Head of caudate nucleus (tissue), 42 donors: ENCODE results near the gene EIF5B.
"Not testable (repeated sequence)": the region's sequence is repeated elsewhere in the genome, so short reads cannot be mapped to it uniquely, and the experiment has no call there.

Experiments used
- DNase-seq, 42 donors: peaks; one replicate each; pipeline versions ENCODE4 v3.0.0 to v3.0.0-alpha.2; 2020 to 2021; ENCODE audit warnings: mixed read lengths in 7 of 42
- intact Hi-C: fragments of 100-400 bp; cut with DNase I; formaldehyde crosslinking; loops from one replicate; pipeline ENCODE4 v1.15.0; 2022

Gene EIF5B

DNA sequence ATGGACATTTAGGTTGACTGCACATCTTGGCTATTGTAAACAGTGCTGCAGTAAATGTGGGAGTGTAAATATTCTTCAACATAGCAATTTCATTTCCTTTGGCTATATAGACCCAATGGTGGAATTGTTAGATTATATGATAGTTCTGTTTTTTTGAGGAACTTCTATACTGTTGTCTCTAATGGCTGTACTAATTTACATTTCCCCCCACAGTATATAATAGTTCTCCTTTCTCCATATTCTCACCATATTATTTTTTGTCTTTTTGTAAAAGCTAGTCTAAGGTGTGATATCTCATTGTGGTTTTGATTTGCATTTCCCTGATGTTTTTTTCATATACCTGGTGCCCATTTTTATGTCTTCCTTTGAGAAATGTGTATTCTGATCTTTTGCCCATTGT, 13.0 kb downstream of the EIF5B start:
- no peak for DNase-seq
- intact Hi-C loops: no loop called here

DNA sequence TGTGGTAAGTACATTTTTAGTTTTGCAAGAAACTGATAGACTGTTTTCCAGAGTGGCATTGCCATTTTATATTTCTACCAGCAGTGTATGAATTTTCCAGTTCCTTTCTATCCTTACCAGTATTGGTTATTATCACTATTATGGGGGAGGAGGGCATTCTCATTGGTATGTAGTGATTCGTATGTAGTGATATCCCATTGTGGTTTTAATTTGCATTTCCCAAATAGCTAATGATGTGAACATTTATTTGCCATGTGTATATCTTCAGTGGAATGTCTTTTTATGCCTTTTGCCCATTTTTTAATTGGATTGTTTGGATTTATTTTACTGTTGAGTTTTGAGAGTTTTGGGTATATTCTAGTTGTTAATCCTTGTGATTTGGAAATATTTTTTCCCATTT, 16.9 kb downstream of the EIF5B start:
- DNase-seq: no peak
- intact Hi-C loops: no loop called here

DNA sequence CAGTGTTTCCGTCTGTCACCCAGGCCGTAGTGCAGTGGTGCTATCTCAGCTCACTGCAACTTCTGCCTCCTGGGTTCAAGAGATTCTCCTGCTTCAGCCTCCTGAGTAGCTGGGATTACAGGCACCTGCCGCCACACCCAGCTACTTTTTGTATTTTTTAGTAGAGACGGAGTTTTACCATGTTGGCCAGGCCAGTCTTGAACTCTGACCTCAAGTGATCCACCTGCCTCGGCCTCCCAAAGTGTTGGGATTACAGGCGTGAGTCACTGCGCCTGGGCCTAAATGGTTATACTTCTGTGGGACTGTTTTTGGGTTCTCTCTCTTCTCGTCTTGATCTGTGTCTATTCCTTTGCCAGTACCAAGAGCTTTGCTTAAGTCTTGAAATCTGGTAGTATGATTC, 17.6 kb downstream of the EIF5B start:
- DNase-seq, intact Hi-C loops: not testable (repeated sequence)

DNA sequence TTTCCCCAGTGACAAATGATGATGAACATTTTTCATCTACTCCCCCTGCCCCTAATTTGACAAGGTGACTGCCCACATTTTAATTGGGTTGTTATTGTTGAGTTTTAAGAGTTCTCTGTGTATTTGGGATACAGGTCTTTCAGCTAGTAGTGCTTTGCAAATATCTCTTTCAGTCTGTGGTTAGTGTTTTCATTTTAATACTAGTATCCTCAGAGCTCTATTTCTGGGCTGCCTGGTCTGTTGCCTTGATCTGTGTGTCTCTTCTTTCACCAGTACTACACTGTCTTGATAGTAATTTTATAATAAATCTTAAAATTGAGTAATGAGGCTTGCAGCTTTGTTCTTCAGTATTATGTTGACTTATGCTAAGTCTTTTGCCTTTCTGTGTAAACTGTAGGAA, 19.7 kb downstream of the EIF5B start:
- no peak for DNase-seq
- intact Hi-C loops: no loop called here

- peak in 16 of 42 donors; percentile 4 to 63 (median 20) for DNase-seq
- intact Hi-C loops: no loop called here
Observed at GRCh38 chr2:99365661-99366060, 28.5 kb downstream of the EIF5B start.

DNA sequence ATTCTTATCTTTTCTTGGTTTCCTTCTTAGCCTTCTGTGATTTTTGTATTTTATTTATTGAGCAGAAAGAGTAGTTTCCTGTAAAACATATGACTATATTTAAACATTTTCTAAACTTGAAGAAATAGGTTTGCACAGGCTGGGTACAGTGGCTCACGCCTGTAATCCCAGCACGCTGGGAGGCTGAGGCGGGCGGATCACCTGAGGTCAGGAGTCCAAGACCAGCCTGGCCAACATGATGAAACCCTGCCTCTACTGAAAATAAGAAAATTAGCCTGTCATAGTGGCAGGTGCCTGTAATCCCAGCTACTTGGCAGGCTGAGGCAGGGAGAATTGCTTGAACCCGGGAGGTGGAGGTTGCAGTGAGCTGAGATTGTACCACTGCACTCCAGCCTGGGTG, 31.7 kb downstream of the EIF5B start:
- intact Hi-C loops, DNase-seq: not testable (repeated sequence)

DNA sequence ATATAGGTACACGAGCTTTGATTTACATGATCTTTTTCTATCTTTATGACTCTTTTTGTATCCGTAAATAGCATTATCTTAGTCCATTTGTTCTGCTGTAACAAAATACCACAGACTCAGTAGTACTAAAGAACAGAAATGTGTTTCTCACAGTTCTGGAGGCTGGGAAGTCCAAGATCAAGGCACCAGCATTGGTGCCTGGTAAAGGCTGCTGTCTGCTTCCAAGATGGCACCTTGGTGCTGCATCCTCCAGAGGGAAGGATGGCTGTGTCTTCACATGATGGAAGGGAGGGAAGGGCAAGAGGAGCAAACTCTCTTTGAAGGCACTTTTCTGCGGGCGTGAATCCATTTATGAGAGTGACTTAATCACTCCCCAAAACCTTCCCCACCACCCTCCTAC, 36.0 kb downstream of the EIF5B start:
- no peak for DNase-seq
- intact Hi-C loops: no loop called here

- DNase-seq: no peak
- intact Hi-C loops: no loop called here
Observed at GRCh38 chr2:99374747-99375146, 37.6 kb downstream of the EIF5B start.

- DNase-seq: no peak
- intact Hi-C loops: no loop called here
Observed at GRCh38 chr2:99376254-99376864, 39.2 kb downstream of the EIF5B start.

- no peak for DNase-seq
- intact Hi-C loops: no loop called here
Observed at GRCh38 chr2:99377879-99378278, 40.7 kb downstream of the EIF5B start.

GRCh38 chr2:99380376-99381010, 43.3 kb downstream of the EIF5B start:
- intact Hi-C loops: no loop called here
- no peak for DNase-seq

- intact Hi-C loops: no loop called here
- no peak for DNase-seq
Observed at GRCh38 chr2:99382143-99382542, 45.0 kb downstream of the EIF5B start.

DNA sequence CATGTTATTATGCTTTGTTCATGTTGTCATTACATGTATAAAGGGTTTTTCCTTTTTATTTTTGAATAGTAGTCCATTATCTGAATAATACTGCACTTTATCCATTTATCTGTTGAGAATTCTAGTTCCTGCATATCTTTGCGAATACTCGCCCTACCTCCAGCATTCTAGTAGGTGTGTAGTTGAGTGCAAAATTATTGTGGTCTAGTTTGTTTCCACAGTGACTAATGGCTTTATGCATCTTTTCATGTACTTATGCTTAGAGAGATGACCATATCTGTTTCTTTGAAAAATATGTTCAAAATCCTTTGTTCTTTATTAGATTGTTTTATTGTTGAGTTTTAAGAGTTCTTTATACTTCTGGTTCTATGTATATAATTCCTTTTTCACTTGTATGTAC, 48.8 kb downstream of the EIF5B start:
- DNase-seq: no peak
- intact Hi-C loops: no loop called here

DNA sequence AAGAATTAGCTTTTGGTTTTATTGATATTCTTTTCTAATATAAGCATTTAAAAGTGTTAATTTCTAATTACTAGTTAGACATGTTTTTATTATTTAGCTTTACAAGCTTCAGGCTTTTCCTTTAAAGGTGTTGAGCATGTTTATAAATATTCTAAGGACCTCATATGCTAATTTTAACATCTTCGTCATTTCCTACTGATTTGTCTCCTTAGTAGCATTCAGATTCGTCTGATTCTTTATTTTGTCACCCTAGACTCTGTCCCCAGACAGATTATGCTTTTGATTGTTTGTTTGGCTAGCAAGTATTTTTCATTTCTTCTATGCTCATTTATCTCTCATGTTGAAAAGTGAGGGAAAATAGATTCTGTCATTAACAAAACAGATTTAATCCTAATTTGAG, 51.7 kb downstream of the EIF5B start:
- intact Hi-C loops: no loop called here
- no peak for DNase-seq

DNA sequence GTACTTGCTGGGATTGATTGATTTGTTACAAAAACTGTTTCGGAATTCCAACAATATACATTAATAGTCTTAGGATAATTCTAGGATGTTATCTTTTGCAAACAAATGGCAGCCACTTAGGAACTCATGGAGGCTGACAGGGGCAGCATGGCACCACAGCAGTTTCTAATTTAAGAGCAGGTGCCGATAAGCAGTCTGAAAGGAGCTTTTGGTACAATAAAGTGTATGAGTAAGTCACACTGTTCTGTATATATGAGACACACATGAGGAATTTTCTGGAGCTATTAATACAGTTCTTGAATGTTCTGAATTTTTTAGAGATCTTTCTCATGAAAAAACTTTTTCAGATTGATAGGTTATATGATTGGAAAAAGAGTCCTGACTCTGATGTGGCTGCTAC, 52.2 kb downstream of the EIF5B start:
- intact Hi-C loops: no loop called here
- DNase-seq: no peak

DNA sequence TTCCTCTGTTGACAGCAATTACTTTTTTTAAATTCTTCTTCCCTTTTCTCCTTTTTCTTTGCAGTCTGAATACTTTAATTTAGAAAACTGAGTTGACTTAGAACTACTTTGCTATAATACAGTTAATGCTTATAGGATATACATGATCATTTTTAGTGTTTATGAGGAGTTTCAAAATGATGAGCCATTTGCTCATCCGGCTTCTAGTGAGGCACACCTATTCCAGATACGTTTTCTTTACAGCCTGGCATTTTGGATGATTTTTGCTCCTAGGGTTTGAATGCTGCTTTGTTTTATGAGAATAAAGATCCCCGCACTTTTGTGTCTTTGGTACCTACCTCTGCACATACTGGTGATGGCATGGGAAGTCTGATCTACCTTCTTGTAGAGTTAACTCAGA, 52.8 kb downstream of the EIF5B start:
- intact Hi-C loops: no loop called here
- DNase-seq: no peak

- intact Hi-C loops: no loop called here
- no peak for DNase-seq
Observed at GRCh38 chr2:99395589-99396130, 58.5 kb downstream of the EIF5B start.

- intact Hi-C loops: no loop called here
- peak in 38 of 42 donors; percentile 16 to 78 (median 54) for DNase-seq
Observed at GRCh38 chr2:99397266-99397920, 60.2 kb downstream of the EIF5B start.

- DNase-seq: no peak
- intact Hi-C loops: no loop called here
Observed at GRCh38 chr2:99398303-99398702, 61.1 kb downstream of the EIF5B start.

- intact Hi-C loops: no loop called here
- peak in 4 of 42 donors; percentile 11 to 28 (median 15) for DNase-seq
Observed at GRCh38 chr2:99399063-99399462, 61.9 kb downstream of the EIF5B start.

DNA sequence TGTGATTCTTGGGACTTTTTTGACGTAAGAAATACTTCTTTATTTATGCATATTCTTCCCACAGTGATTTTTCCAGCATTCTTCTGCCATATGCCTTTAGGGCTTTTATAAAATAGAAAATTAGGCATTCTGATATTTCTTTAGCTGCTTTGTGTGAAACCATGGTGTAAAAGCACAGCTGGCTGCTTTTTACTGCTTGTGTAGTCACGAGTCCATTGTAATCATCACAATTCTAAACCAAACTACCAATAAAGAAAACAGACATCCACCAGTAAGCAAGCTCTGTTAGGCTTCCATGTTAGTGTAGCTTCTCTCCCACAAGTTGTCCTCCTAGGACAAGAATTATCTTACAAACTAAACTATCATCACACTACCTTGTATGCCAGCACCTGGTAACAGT, 62.6 kb downstream of the EIF5B start:
- no peak for DNase-seq
- intact Hi-C loops: no loop called here
